ENCODE data around the gene AMER3. TPM values are rescaled to one million over a fixed set of nuclear protein-coding genes. Genes with fewer than 3 reads are reported as not detected.

The AMER3 gene
- total and polyA plus RNA-seq, 2 of the 8 experiments (the other 6 are each of a cell fraction or from before 2014, with no cell fraction given), result 0.15 to 0.19 TPM

GRCh38 chr2:130720528-130720927, 34.8 kb upstream of the AMER3 start (continued):
- TF ChIP-seq CTCF (IDR thresholded peaks at IDR 0.05; ENCODE audit: control extremely low read depth in 1 of 3, insufficient read depth in 1 of 3, low read depth in 1 of 3, low read length in 3 of 3), result no peak
- no peak for TF ChIP-seq SP2 (IDR thresholded peaks at IDR 0.05; ENCODE audit: low read length)

All from H1 (cell line).